Aorta (tissue), 5 donors: Measurements from ENCODE around the gene VWCE. TPM values are rescaled to one million over a fixed set of nuclear protein-coding genes. Genes with fewer than 3 reads are reported as not detected.

Experiments
- ATAC-seq: fragments of 200-7000 bp; cut with Tn5 transposase; one replicate; pipeline ENCODE4 v1.9.1; 2022; ENCODE audit warnings: moderate library complexity; ENCODE audit not compliant: low FRiP score
- DNase-seq, 2 donors: peaks; one replicate each; pipeline ENCODE4 v3.0.0-alpha.2; 2020
- H3K27ac ChIP-seq, 2 donors: one replicate each; pipeline ENCODE4 v1.5.1; 2013; ENCODE audit warnings: low read length in 2 of 2, mild to moderate bottlenecking in 2 of 2, moderate library complexity in 2 of 2, control low read depth in 1 of 2, inconsistent platforms in 1 of 2, low read depth in 1 of 2
- H3K27me3 ChIP-seq, 2 donors: one replicate each; pipeline ENCODE4 v1.6.1; 2013; ENCODE audit warnings: control low read depth in 1 of 2, low read length in 1 of 2, mild to moderate bottlenecking in 1 of 2, moderate library complexity in 1 of 2; ENCODE audit not compliant: insufficient read depth in 2 of 2, control insufficient read depth in 1 of 2
- H3K36me3 ChIP-seq, 2 donors: one replicate each; pipeline ENCODE4 v1.6.1; 2013; ENCODE audit warnings: control low read depth in 1 of 2, low read length in 1 of 2, mild to moderate bottlenecking in 1 of 2; ENCODE audit not compliant: insufficient read depth in 2 of 2, control insufficient read depth in 1 of 2
- H3K4me1 ChIP-seq, 2 donors: one replicate each; pipeline ENCODE4 v1.6.1; 2013; ENCODE audit warnings: low read length in 2 of 2, control low read depth in 1 of 2, mild to moderate bottlenecking in 1 of 2, moderate library complexity in 1 of 2; ENCODE audit not compliant: insufficient read depth in 2 of 2, control insufficient read depth in 1 of 2
- H3K4me3 ChIP-seq, 2 donors: one replicate each; pipeline ENCODE4 v1.5.1; 2013; ENCODE audit warnings: low read length in 2 of 2, control low read depth in 1 of 2, mild to moderate bottlenecking in 1 of 2
- H3K9me3 ChIP-seq: one replicate; pipeline ENCODE4 v1.6.1; 2013; ENCODE audit warnings: mild to moderate bottlenecking, low read length; ENCODE audit not compliant: control insufficient read depth
- WGBS, 2 donors: extraction: QIAGEN DNeasy Blood & Tissue Kit; methylation state at CpG; one replicate each; pipeline ENCODE4 v1.1.7; 2013; 5-methylcytosine and 5-hydroxymethylcytosine counted together
- intact Hi-C, 2 donors: fragments of 100-400 bp; cut with DNase I; formaldehyde crosslinking; loops; one replicate each; pipeline versions ENCODE4 v1.14.2 to v1.15.0; 2022
- polyA plus RNA-seq, 2 donors: library from polyadenylated mRNA; stranded (reverse); fragments of 200-250 nt; gene quantifications; one replicate each; pipeline ENCODE4 v1.2.3, GENCODE V29; 2013
- total RNA-seq, 2 donors: library from RNA; stranded (reverse); fragmentation: NEBNext Ultra II Directional; extraction: Animal tissue kit (Norgen Biotek cat#: 25700); gene quantifications; one replicate each; pipeline ENCODE4 v1.2.1, GENCODE V29; 2021
- donor health status: healthy with polysubstance abuse.
- donor health status: Bipolar disorder and iron deficiency.
- donor health status: DM: no; HTN: no; CAD: no.
- donor health status: DM: no; HTN: no; CAD: no.
- donor health status: DM: yes; HTN: yes; CAD: no.

VWCE gene
- total and polyA plus RNA-seq, 4 donors = 2.0 to 5.6 (median 3.0) TPM; not detected in 1

DNA sequence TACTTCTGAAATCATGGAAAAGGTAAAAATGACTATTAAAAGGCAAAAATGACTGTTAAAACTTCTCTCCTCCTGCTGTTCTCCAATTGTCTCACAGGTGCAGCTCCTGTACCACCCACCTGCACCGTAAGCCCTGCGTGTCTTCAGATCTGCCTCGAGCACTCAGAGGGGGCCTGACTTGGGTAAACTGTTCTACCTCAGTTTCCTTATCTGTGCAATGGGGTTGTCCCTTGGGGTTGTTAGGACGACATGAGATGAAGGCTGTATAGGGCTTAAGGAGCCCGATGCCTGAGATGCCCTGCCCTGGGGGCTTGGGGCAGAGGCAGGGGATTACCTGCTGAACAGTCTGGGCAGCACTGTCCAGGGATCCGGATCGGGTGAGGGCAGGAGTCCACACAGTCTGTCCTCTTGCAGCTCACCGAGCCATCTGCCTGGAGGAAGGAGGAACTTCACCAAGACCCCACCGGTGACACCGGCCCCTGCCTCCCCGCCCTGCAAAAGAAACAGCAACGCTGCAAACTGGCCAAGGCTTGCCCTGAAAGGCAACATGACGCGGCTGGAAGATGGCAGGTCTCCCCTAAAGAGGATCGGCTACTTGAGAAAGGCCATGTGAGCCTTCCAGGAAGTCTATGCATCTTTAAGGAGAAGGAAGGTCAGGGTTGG is 26.4 kb downstream of the VWCE start:
- H3K4me3 ChIP-seq = no peak overlapping the region
- intact Hi-C loops = no loop called here
- no peaks in the 10 kb centered on the region for H3K27me3 ChIP-seq
- no peak for DNase-seq
- no peaks in the 10 kb centered on the region for H3K9me3 ChIP-seq
- no peak for ATAC-seq
- WGBS, 2 donors = 93 to 94% methylated on average over 15 of the region's 15 CpGs
- H3K27ac ChIP-seq = no peak overlapping the region
- H3K36me3 ChIP-seq = no peaks in the 10 kb centered on the region
- no peaks in the 10 kb centered on the region for H3K4me1 ChIP-seq

GRCh38 chr11:61267437-61267841 is 27.7 kb downstream of the VWCE start:
- H3K9me3 ChIP-seq = no peaks in the 10 kb centered on the region
- H3K27ac ChIP-seq = no peak overlapping the region
- 82 to 88% methylated on average over 6 of the region's 6 CpGs for WGBS, 2 donors
- no peaks in the 10 kb centered on the region for H3K27me3 ChIP-seq
- intact Hi-C loops = no loop called here
- H3K4me1 ChIP-seq = no peaks in the 10 kb centered on the region
- DNase-seq = no peak
- H3K4me3 ChIP-seq = no peak overlapping the region
- no peak for ATAC-seq
- H3K36me3 ChIP-seq = no peaks in the 10 kb centered on the region

GRCh38 chr11:61266602-61267001 is 28.5 kb downstream of the VWCE start:
- H3K9me3 ChIP-seq = no peaks in the 10 kb centered on the region
- intact Hi-C loops = no loop called here
- no peaks in the 10 kb centered on the region for H3K4me1 ChIP-seq
- H3K27ac ChIP-seq = no peak overlapping the region
- no peak for ATAC-seq
- no peak for DNase-seq
- H3K36me3 ChIP-seq = no peaks in the 10 kb centered on the region
- H3K4me3 ChIP-seq = no peak overlapping the region
- WGBS, 2 donors = 88 to 95% methylated on average over 4 of the region's 4 CpGs
- no peaks in the 10 kb centered on the region for H3K27me3 ChIP-seq

GRCh38 chr11:61265357-61265756 is 29.8 kb downstream of the VWCE start:
- Histone ChIP-seq H3K4me3 (no peak overlapping the region), H3K4me1 (no peaks in the 10 kb centered on the region), H3K9me3 (no peaks in the 10 kb centered on the region), H3K27ac (no peak overlapping the region), H3K27me3 (no peaks in the 10 kb centered on the region), H3K36me3 (no peaks in the 10 kb centered on the region)
- no peak for ATAC-seq
- DNase-seq = no peak
- intact Hi-C loops = no loop called here
- 93% methylated on average over 14 of the region's 14 CpGs for WGBS, 2 donors

DNA sequence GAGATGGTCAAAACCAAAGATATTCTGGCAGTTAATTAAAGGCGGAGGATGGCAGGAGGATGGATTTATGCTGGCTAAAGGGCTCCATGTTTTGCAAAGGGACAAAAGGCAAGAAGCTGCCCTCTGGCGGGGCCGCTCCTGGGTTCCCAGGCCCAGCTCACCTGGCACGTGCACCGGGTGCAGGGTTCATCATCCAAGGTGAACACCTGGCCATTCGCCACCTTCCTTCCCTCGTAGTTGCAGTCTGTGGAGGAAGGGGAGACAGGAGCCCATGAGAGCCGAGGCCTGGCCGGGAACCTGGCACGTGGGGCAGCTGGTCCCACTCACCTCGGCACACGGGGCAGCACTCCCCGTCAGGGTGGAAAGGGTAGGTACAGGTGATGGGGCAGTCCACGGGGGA is 30.3 kb downstream of the VWCE start:
- intact Hi-C loops = no loop called here
- Histone ChIP-seq H3K4me1 (no peaks in the 10 kb centered on the region), H3K27ac (no peak overlapping the region), H3K4me3 (no peak overlapping the region), H3K27me3 (no peaks in the 10 kb centered on the region), H3K9me3 (no peaks in the 10 kb centered on the region), H3K36me3 (no peaks in the 10 kb centered on the region)
- DNase-seq (no peak), ATAC-seq (no peak)
- WGBS, 2 donors = 94 to 95% methylated on average over 14 of the region's 14 CpGs

DNA sequence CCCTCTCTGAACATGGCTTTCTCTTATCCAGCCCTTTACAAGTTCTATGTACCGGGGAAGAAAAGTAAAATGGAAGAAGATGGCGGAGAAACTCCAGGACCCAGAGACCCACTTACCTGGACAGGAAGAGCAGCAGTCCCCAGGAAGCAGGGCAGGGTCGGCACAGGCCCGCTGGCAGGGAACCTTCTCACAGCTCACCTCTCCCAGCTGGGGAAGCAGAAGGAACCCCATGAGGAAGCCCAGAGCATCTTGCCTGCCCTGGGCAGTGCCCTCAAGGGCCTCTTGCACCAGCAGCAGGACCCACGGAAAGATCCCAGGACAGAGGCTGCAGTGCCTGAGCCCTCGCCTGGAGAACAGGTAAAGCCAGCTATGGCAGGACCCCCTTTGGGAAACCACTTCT is 30.7 kb downstream of the VWCE start:
- H3K27me3 ChIP-seq = no peaks in the 10 kb centered on the region
- WGBS, 2 donors = 95 to 96% methylated on average over 6 of the region's 6 CpGs
- no peaks in the 10 kb centered on the region for H3K36me3 ChIP-seq
- H3K4me1 ChIP-seq = no peaks in the 10 kb centered on the region
- H3K9me3 ChIP-seq = no peaks in the 10 kb centered on the region
- H3K27ac ChIP-seq = no peak overlapping the region
- DNase-seq = no peak
- intact Hi-C loops = no loop called here
- H3K4me3 ChIP-seq = no peak overlapping the region
- ATAC-seq = no peak

DNA sequence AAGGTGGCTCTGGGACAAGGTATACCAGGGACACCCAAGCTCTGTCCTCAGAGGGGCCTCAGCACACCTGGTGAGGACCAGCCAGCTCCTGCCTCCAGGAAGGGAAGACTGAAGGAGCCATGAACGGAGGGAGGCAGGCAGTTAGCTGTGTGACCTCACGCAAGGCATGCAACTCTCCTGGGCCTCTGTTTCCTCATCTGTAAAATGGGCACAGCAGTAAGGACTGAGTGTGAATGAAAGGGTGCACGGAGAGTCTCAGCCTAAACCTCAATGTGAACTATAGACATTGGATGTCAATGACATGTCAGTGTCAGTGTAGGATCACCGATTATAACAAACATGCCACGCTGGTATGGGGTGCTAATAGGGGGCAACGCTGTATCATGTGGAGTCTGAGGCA is 35.8 kb downstream of the VWCE start:
- Histone ChIP-seq H3K27ac (no peak overlapping the region), H3K36me3 (peaks cover 0 to 2% of the 10 kb centered on the region in 2 donors), H3K27me3 (no peaks in the 10 kb centered on the region), H3K9me3 (no peaks in the 10 kb centered on the region), H3K4me3 (no peak overlapping the region), H3K4me1 (no peaks in the 10 kb centered on the region)
- ATAC-seq (no peak), DNase-seq (no peak)
- 95% methylated on average over 6 of the region's 6 CpGs for WGBS, 2 donors
- intact Hi-C loops = no loop called here

GRCh38 chr11:61258546-61258945 is 36.6 kb downstream of the VWCE start:
- no peak for ATAC-seq
- intact Hi-C loops = no loop called here

DNA sequence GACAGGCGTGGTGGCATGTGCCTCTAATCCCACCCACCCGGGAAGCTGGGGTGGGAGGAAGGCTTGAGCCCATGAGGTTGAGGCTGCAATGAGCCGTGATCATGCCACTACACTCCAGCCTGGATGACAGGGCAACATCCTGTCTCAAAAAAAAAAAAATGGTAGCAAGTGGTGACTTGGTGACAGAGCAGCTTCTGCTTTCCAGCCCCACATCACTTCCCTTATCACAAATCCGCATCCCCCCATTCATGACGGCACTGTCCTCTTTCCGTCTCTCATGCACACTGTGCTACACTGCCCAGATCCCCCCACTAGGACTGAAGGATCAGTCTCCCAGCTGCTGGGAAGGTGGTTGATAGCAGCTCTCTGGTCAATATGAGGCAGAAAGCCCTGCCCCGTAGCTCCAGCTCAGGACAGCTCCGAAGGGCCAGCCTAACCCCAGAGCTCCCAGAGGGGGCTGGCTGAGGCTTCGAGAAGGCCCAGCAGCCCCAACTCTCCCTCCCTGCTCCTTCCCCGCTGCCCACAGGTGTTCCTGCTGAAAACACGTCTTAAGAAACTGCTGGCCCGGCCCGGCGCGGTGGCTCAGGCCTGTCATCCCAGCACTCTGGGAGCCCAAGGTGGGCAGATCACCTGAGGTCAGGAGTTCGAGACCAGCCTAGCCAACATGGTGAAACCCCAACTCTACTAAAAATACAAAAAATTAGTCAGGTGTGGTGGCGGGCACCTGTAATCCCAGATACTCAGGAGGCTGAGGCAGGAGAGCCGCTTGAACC is 38.2 kb downstream of the VWCE start:
- no peak for ATAC-seq
- 95% methylated on average over 18 of the region's 18 CpGs for WGBS, 2 donors
- DNase-seq = no peak
- no peaks in the 10 kb centered on the region for H3K4me1 ChIP-seq
- intact Hi-C loops = no loop called here
- H3K27ac ChIP-seq = no peak overlapping the region
- no peaks in the 10 kb centered on the region for H3K27me3 ChIP-seq
- H3K4me3 ChIP-seq = no peak overlapping the region
- H3K36me3 ChIP-seq = peaks cover 0 to 2% of the 10 kb centered on the region in 2 donors
- H3K9me3 ChIP-seq = no peaks in the 10 kb centered on the region

More at GRCh38 chr11:61258546-61258945, 36.6 kb downstream of the VWCE start:
- Histone ChIP-seq H3K4me1 (no peaks in the 10 kb centered on the region), H3K27me3 (no peaks in the 10 kb centered on the region), H3K4me3 (no peak overlapping the region), H3K36me3 (peaks cover 0 to 2% of the 10 kb centered on the region in 2 donors), H3K27ac (no peak overlapping the region), H3K9me3 (no peaks in the 10 kb centered on the region)
- DNase-seq = no peak
- WGBS, 2 donors = 90 to 91% methylated on average over 9 of the region's 9 CpGs
